HG02759 (cell line): ENCODE results near the gene REXO4.

Experiments
- ATAC-seq: cut with Tn5 transposase; IDR thresholded peaks from one replicate; pipeline ENCODE4 v1.9.1; 2021; ENCODE audit warnings: mild to moderate bottlenecking, moderate library complexity; ENCODE audit not compliant: unreplicated experiment

REXO4 gene

GRCh38 chr9:133369933-133370332 is 47.9 kb downstream of the REXO4 start:
- no peak for ATAC-seq

DNA sequence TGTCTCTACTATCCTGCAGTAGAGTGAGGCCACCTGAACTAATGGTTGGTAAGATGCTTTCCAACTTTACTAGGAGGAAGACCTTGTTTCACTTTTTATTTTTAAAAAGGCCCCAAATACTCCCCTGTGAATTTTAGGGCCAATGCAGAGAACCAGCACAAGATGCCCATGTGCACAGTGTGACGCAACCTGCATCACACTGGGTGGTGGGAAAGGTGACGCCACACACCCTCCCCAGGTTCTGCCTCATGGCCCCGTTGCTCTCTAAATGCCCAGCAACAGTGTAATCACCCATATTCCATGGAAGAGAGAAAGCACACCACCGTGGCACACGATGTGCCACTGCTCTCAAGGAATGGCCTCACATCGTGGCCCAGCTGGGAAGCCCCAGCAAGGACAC is 48.4 kb downstream of the REXO4 start:
- no peak for ATAC-seq

GRCh38 chr9:133368249-133368881 is 49.4 kb downstream of the REXO4 start:
- ATAC-seq, result no peak

DNA sequence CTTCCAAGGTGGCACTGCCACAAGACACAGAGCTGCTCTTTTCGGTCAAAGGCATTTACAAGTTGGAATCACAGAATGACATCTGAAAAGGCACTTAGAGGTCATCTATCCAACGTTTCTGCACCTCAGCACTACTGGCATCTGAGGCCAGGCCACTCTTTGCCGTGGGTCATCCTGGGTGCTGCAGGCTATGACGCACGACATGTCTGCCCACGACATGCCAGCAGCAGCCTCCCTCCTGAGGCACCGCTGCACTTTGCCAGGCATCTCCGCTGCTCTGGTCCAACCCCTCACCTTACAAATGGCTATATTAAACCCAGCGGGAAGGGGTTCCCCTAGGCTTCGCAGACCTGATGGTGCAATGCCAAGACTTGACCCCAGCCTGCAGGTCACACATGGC is 50.0 kb downstream of the REXO4 start:
- ATAC-seq, result no peak

DNA sequence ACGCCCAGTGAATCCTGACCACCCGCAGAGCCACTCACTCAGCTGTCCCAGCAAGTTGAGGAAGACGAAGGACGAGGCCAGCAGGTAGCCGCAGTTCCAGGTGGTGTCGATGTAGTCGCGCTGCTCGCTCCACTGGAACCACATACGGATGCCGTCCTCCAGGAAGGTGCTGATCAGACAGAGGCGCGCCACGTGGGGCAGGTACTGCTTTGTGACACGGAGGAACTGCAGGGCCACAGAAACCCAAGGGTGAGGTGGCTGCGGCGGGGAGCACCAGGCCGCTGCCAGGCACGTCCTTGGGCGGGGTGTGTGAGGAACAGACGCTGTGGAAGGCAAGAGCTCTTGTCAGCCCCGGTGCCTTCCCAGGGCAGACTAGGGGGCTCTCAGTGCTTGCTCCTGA is 50.6 kb downstream of the REXO4 start:
- ATAC-seq, result no peak

GRCh38 chr9:133366435-133366834 is 51.4 kb downstream of the REXO4 start:
- no peak for ATAC-seq

GRCh38 chr9:133362359-133363044 is 55.3 kb downstream of the REXO4 start:
- no peak for ATAC-seq

DNA sequence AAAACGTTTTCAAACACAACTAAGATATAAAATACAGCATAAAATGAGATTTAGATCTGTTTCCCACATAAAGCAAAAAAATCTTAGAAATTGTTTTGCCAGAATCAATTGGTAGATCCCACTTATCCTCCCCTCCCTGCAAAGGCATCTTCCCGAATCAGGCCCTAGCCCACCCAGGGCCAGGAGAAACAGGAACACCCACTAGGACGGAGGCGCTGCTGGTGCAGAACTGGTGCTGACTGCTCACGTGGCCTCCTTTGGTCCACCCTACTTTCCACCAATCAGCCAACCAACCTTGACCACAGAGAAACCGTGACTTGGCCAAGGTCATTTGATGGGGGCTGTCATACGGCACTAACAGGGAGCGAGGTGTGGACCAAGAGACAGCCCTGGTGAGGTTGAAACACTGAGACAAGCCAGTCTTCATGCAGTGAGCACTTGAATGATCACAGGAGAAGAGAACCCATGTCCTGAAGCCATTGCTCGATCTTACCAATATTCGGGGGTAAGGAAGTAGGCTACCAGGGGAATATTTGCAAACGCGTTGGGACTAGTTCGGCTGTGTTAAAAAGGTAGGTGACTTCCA is 56.2 kb downstream of the REXO4 start:
- no peak for ATAC-seq

DNA sequence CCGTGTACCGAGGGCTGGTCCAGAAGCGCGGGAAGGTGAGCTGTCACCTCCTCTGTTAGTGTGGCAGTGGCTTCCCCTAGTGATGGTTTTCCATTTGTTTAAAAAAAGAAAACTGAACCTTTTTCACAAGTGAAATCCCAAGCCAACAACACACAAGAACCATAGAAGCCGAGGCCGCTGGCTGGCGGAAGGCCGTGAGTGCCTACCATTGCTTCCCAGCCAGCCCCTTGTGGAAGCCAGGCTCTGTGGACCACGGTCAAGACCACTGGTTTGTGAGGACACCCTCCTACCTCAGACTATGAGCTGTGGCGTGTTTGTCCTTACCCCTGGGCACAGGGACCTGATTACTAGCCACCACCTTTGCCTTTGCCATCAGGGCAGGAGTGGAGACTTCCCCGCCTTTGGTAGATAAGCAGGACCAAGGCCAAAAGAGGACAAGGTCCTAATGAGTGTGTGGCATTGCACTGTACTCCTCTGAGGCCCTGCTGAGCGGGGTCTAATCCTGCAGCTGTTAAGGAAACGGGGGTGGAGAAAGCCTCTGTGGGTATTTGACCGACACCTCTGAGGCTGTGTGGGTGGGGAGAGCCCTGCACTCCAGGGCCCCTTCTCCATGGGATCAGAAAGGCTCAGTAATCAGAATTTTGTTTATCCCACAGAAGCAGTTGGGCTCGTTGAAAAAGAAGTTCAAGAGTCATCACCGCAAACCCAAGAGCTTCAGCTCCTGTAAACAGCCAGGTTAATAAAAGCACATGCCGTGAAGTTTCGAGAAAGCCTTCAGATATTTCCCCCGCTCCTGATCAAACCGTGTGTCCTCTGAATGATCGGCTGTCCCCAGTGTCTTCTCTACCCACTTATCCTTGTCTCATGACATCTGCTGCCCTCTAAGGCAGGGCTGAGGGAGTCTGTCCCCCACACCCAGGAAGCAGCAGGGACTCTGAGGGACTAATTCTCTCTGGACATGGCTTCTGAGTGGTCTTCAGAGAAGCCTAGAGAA is 57.1 kb downstream of the REXO4 start:
- no peak for ATAC-seq

- ATAC-seq, result no peak
Observed at GRCh38 chr9:133359399-133360175, 58.2 kb downstream of the REXO4 start.

DNA sequence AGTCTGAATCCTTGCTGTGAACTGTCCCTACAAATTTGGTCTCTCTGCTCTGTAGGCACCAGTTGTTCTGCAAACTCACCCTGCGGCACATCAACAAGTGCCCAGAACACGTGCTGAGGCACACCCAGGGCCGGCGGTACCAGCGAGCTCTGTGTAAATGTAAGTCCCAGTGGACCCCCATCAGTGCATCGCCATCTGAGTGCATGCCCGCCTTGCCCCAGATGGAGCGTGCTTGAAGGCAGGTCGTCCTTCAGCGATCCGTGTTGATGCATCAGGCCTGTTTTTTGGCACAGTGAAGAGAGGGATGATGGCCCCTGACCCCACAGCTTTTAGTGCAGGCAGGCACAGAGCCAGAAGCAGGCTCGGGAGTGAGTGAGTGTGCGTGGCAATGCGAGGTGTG is 60.2 kb downstream of the REXO4 start:
- no peak for ATAC-seq

DNA sequence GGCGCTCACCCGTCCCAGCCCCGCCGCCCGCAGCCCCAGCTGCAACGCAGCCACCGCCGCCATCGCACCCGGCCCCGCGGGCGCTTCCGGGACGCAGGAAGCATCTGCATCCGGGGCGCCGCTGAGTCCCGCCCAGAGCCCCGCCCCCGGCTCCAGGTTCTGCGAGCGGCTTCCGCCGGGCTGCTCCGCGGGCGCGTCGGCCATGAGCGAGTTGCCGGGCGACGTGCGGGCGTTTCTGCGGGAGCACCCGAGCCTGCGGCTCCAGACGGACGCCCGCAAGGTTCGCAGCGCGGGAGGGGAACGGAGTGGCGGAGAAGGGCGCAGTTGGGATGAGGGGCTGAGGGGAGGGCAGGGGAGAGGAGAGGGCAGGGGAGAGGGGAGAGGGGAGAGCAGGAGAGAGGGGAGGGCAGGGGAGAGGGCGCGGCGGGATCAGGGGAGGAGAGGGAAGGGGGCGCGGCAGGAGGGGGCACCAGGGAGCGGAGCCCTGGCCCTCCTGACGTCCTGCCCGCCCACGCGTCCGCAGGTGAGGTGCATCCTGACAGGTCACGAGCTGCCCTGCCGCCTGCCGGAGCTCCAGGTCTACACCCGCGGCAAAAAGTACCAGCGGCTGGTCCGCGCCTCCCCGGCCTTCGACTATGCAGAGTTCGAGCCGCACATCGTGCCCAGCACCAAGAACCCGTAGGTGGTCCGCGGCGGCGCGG is 61.3 kb downstream of the REXO4 start, which contains the start of the genes SURF1 and SURF2:
Gene SURF1, minus strand, starts transcription at position 97 of the 701 bp plus-strand sequence. Its CDS starts 34 bp downstream, at position 63.
Gene SURF2, plus strand, starts transcription at position 160 of the 701 bp plus-strand sequence. Its CDS starts 43 bp downstream, at position 203.
- peak; percentile 82 for ATAC-seq
